GM19240 (cell line): ENCODE measurements around the gene GPM6B.

ENCODE experiments used
- DNase-seq: peaks from one replicate; pipeline ENCODE4 v3.0.0; 2011; ENCODE audit warnings: low spot score; ENCODE audit not compliant: insufficient read length

The GPM6B gene

GRCh38 chrX:13770013-13770535 lies 46.8 kb downstream of the GPM6B start:
- DNase-seq, result no peak

GRCh38 chrX:13768939-13769338 lies 48.0 kb downstream of the GPM6B start:
- no peak for DNase-seq

GRCh38 chrX:13764765-13765164 lies 52.1 kb downstream of the GPM6B start:
- no peak for DNase-seq

GRCh38 chrX:13764281-13764680 lies 52.6 kb downstream of the GPM6B start:
- no peak for DNase-seq

- DNase-seq, result no peak
Measured at GRCh38 chrX:13763489-13763888, 53.4 kb downstream of the GPM6B start.

GRCh38 chrX:13761606-13762414 lies 55.1 kb downstream of the GPM6B start:
- peak; percentile 13 for DNase-seq

- DNase-seq, result no peak
Measured at GRCh38 chrX:13760426-13760825, 56.5 kb downstream of the GPM6B start.

- DNase-seq, result no peak
Measured at GRCh38 chrX:13759152-13759718, 57.7 kb downstream of the GPM6B start.

- no peak for DNase-seq
Measured at GRCh38 chrX:13756381-13756780, 60.5 kb downstream of the GPM6B start.

- no peak for DNase-seq
Measured at GRCh38 chrX:13755254-13755653, 61.6 kb downstream of the GPM6B start.

- DNase-seq, result no peak
Measured at GRCh38 chrX:13754765-13755164, 62.1 kb downstream of the GPM6B start.

- no peak for DNase-seq
Measured at GRCh38 chrX:13752646-13753045, 64.2 kb downstream of the GPM6B start.

- no peak for DNase-seq
Measured at GRCh38 chrX:13752141-13752540, 64.8 kb downstream of the GPM6B start.

GRCh38 chrX:13750812-13751211 lies 66.1 kb downstream of the GPM6B start:
- no peak for DNase-seq

- DNase-seq, result no peak
Measured at GRCh38 chrX:13750204-13750603, 66.7 kb downstream of the GPM6B start.

- DNase-seq, result no peak
Measured at GRCh38 chrX:13748486-13748885, 68.4 kb downstream of the GPM6B start.

GRCh38 chrX:13747836-13748235 lies 69.1 kb downstream of the GPM6B start:
- DNase-seq, result no peak

- no peak for DNase-seq
Measured at GRCh38 chrX:13742397-13743176, 74.3 kb downstream of the GPM6B start.

GRCh38 chrX:13741695-13742094 lies 75.2 kb downstream of the GPM6B start:
- DNase-seq, result no peak

GRCh38 chrX:13734278-13735172 lies 82.4 kb downstream of the GPM6B start, which contains the start of the genes OFD1 and TRAPPC2:
OFD1 (plus strand) TSS chrX:13734748; CDS start chrX:13735072, 324 bp downstream.
TRAPPC2 (minus strand) TSS chrX:13734620; CDS start chrX:13719963, 14,657 bp downstream.
- peak; percentile 56 for DNase-seq

GRCh38 chrX:13733506-13733905 lies 83.4 kb downstream of the GPM6B start:
- DNase-seq, result no peak
